ENCODE results near the gene EXOC3L1. TPM values are rescaled to one million over a fixed set of nuclear protein-coding genes. Genes with fewer than 3 reads are reported as not detected.
A peak's percentile ranks its signal among the peaks of the same experiment; 100 is the strongest.

Gene EXOC3L1
- total and polyA plus RNA-seq, 2 of the 13 experiments (the other 11 are each of a cell fraction or from before 2014, with no cell fraction given): 0.12 TPM; not detected in 1

GRCh38 chr16:67192781-67193361 is 2.9 kb upstream of the EXOC3L1 start (continued):
- TF ChIP-seq, protein P1, sequence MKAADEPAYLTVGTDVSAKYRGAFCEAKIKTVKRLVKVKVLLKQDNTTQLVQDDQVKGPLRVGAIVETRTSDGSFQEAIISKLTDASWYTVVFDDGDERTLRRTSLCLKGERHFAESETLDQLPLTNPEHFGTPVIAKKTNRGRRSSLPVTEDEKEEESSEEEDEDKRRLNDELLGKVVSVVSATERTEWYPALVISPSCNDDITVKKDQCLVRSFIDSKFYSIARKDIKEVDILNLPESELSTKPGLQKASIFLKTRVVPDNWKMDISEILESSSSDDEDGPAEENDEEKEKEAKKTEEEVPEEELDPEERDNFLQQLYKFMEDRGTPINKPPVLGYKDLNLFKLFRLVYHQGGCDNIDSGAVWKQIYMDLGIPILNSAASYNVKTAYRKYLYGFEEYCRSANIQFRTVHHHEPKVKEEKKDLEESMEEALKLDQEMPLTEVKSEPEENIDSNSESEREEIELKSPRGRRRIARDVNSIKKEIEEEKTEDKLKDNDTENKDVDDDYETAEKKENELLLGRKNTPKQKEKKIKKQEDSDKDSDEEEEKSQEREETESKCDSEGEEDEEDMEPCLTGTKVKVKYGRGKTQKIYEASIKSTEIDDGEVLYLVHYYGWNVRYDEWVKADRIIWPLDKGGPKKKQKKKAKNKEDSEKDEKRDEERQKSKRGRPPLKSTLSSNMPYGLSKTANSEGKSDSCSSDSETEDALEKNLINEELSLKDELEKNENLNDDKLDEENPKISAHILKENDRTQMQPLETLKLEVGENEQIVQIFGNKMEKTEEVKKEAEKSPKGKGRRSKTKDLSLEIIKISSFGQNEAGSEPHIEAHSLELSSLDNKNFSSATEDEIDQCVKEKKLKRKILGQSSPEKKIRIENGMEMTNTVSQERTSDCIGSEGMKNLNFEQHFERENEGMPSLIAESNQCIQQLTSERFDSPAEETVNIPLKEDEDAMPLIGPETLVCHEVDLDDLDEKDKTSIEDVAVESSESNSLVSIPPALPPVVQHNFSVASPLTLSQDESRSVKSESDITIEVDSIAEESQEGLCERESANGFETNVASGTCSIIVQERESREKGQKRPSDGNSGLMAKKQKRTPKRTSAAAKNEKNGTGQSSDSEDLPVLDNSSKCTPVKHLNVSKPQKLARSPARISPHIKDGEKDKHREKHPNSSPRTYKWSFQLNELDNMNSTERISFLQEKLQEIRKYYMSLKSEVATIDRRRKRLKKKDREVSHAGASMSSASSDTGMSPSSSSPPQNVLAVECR (CRISPR knock-in tag; IDR thresholded peaks at IDR 0.05; ENCODE audit: borderline replicate concordance): no peak
- no peak for TF ChIP-seq ZNF784 (CRISPR knock-in tag; IDR thresholded peaks at IDR 0.05; ENCODE audit: borderline replicate concordance)
- no peak for TF ChIP-seq CHD4 (IDR thresholded peaks at IDR 0.05; ENCODE audit: borderline replicate concordance, low read length)
- 0 out of 2 replicates have a peak, but pooled peaks have one; percentile 16 for TF ChIP-seq SALL1 (CRISPR knock-in tag; IDR thresholded peaks at IDR 0.05)
- TF ChIP-seq SAP130 (CRISPR knock-in tag; IDR thresholded peaks at IDR 0.05; ENCODE audit: low read depth): peak; percentile 27; the same call in 1 of the 2 replicates
- no peak for TF ChIP-seq FOXK2 (IDR thresholded peaks at IDR 0.05)
- TF ChIP-seq MEIS1 (CRISPR knock-in tag; IDR thresholded peaks at IDR 0.05; ENCODE audit: borderline replicate concordance): 0 out of 2 replicates have a peak, but pooled peaks have one; percentile 53
- no peak for TF ChIP-seq PLSCR1 (CRISPR knock-in tag; IDR thresholded peaks at IDR 0.05; ENCODE audit: borderline replicate concordance)
- no peak for TF ChIP-seq SRSF1 (optimal IDR thresholded peaks at IDR 0.05; ENCODE audit: low read depth, low read length)
- no peak for TF ChIP-seq CSRNP1 (CRISPR knock-in tag; IDR thresholded peaks at IDR 0.05)
- TF ChIP-seq, protein P2, sequence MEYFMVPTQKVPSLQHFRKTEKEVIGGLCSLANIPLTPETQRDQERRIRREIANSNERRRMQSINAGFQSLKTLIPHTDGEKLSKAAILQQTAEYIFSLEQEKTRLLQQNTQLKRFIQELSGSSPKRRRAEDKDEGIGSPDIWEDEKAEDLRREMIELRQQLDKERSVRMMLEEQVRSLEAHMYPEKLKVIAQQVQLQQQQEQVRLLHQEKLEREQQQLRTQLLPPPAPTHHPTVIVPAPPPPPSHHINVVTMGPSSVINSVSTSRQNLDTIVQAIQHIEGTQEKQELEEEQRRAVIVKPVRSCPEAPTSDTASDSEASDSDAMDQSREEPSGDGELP (IDR thresholded peaks at IDR 0.05; ENCODE audit: borderline replicate concordance, low read depth): peak; percentile 80; the same call in 1 of the 2 replicates
- peak; percentile 36 for TF ChIP-seq ZEB1 (IDR thresholded peaks at IDR 0.05; ENCODE audit: insufficient replicate concordance, low read depth)
- TF ChIP-seq MYNN (CRISPR knock-in tag; IDR thresholded peaks at IDR 0.05; ENCODE audit: low read depth): no peak
- no peak for TF ChIP-seq JDP2 (CRISPR knock-in tag; IDR thresholded peaks at IDR 0.05; ENCODE audit: borderline replicate concordance)
- TF ChIP-seq ZNF839 (CRISPR knock-in tag; IDR thresholded peaks at IDR 0.05; ENCODE audit: borderline replicate concordance): peak; percentile 81; the same call in 1 of the 2 replicates
- 0 out of 2 replicates have a peak, but pooled peaks have one; percentile 21 for TF ChIP-seq GTF3A (CRISPR knock-in tag; conservative IDR thresholded peaks at IDR 0.05)
- TF ChIP-seq ZNF572 (CRISPR knock-in tag; IDR thresholded peaks at IDR 0.05): peak; percentile 86; the same call in 1 of the 2 replicates
- 0 out of 2 replicates have a peak, but pooled peaks have one; percentile 44 for TF ChIP-seq ZNF230 (CRISPR knock-in tag; IDR thresholded peaks at IDR 0.05)
- no peak for TF ChIP-seq ZNF737 (CRISPR knock-in tag; IDR thresholded peaks at IDR 0.05; ENCODE audit: borderline replicate concordance)
- TF ChIP-seq ZNF549 (CRISPR knock-in tag; IDR thresholded peaks at IDR 0.05): no peak
- TF ChIP-seq CREM (IDR thresholded peaks at IDR 0.05): no peak
- peak; percentile 4; the same call in 1 of the 2 replicates for TF ChIP-seq CREM (CRISPR knock-in tag; IDR thresholded peaks at IDR 0.05)

All from HepG2 (cell line).